Activated CD4-positive, CD25-positive, alpha-beta regulatory T cell (primary cell): ENCODE results near the gene PCSK4.
A peak's percentile ranks its signal among the peaks of the same experiment; 100 is the strongest.
"Not testable (repeated sequence)": the region's sequence is repeated elsewhere in the genome, so short reads cannot be mapped to it uniquely, and the experiment has no call there.

Source experiments
- DNase-seq, 4 experiments: peaks; one replicate each; lab custom pipeline; 2025; lab: John Stamatoyannopoulos, UW

The PCSK4 gene

GRCh38 chr19:1487576-1488281, 2.4 kb downstream of the PCSK4 start:
- no peak for DNase-seq

GRCh38 chr19:1486720-1487575, 3.2 kb downstream of the PCSK4 start:
- DNase-seq: no peak

GRCh38 chr19:1483979-1484428, 6.1 kb downstream of the PCSK4 start:
- DNase-seq: no peak

GRCh38 chr19:1483131-1483978, 6.8 kb downstream of the PCSK4 start:
- DNase-seq: no peak

GRCh38 chr19:1482361-1483130, 7.6 kb downstream of the PCSK4 start:
- DNase-seq: no peak

GRCh38 chr19:1481893-1482360, 8.2 kb downstream of the PCSK4 start:
- DNase-seq: no peak

- DNase-seq: no peak
These were observed 8.8 kb downstream of the PCSK4 start for GRCh38 chr19:1481224-1481892.

- peak; percentile 84 to 85 (median 84) for DNase-seq
These were observed 11.0 kb downstream of the PCSK4 start, which contains the start of gene C19orf25 for GRCh38 chr19:1478934-1479707. Gene C19orf25, minus strand, starts transcription at chr19:1479215. Its CDS starts 312 bp downstream, at chr19:1478903.

GRCh38 chr19:1477056-1477455, 13.1 kb downstream of the PCSK4 start:
- not testable (repeated sequence) for DNase-seq

- no peak for DNase-seq
These were observed 14.3 kb downstream of the PCSK4 start for GRCh38 chr19:1475751-1476437.

- no peak for DNase-seq
These were observed 15.3 kb downstream of the PCSK4 start for GRCh38 chr19:1474765-1475351.

- no peak for DNase-seq
These were observed 16.0 kb downstream of the PCSK4 start for GRCh38 chr19:1474011-1474764.

GRCh38 chr19:1473085-1473851, 16.9 kb downstream of the PCSK4 start:
- DNase-seq: no peak

GRCh38 chr19:1472231-1473084, 17.7 kb downstream of the PCSK4 start:
- DNase-seq: no peak

GRCh38 chr19:1471515-1472160, 18.5 kb downstream of the PCSK4 start:
- no peak for DNase-seq

- no peak for DNase-seq
These were observed 19.1 kb downstream of the PCSK4 start for GRCh38 chr19:1471010-1471514.
